D341Med (cell line): Measurements from ENCODE around the gene DMRTC1.
"Not testable (repeated sequence)": the region's sequence is repeated elsewhere in the genome, so short reads cannot be mapped to it uniquely, and the experiment has no call there.

Experiments
- DNase-seq: peaks from one replicate; pipeline ENCODE4 v3.0.0; 2012; ENCODE audit warnings: low spot score

Gene DMRTC1

GRCh38 chrX:72943819-72944169 is at the start of gene DMRTC1:
Gene DMRTC1, minus strand, starts transcription at chrX:72943837. Its CDS starts 68,143 bp downstream, at chrX:72875694.
- DNase-seq, result not testable (repeated sequence)

DNA sequence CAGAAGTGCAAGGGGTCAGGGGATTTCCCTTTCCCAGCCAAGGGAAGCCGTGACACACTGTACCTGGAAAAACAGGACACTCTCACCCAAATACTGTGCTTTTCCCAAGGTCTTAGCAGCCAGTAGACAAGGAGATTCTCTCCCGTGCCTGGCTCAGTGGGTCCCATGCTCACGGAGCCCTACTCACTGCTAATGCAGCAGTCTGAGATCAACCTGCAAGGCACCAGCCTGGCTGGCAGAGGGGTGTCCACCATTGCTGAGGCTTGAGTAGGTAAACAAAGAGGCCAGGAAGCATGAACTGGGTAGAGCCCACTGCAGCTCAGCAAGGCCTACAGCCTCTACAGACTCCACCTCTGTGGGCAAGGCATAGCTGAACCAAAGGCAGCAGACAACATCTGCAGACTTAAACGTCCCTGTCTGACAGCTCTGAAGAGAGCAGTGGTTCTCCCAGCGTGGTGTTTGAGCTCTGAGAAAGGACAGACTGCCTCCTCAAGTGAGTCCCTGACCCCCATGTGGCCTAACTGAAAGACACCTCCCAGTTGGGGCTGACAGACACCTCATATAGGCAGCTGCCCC is 37.3 kb upstream of the DMRTC1 start:
- not testable (repeated sequence) for DNase-seq

DNA sequence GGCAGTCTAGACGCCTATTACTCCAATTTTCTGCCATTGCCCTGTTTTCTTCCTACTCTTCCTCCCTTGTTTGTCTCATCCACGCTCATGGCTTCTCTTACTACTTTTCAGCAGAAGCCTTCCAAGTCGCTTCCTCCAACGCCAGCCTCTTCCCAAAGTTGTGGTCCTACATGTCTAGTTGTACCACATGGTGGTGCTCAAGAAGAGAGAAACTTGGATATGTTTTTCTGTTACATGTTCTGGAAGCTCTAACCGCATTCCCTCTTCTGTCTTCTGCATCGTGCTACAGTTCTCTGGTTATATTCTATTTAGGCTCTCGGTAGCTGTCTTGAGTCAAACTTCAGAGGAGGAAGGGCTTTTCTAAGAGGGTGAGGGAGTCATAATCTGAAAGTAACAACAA is 31.2 kb upstream of the DMRTC1 start:
- not testable (repeated sequence) for DNase-seq

DNA sequence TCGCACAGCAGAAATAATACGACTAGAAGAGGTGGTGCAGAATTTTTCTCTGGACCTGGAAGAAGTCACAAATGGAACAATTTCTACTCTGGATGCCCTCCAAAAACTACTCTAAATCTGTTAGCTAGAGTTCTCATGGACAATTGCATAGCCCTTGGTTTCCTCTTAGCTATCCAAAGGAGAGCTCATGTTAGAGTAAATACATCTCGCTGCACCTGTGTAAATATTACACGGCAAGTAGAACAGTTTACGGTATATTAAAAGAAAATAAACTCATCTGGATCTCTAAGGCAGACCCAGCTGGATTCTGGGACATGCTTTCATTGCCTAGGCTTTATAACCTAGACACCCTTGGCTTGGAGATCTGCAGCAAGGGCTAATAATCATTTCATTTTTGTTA is 28.2 kb upstream of the DMRTC1 start:
- DNase-seq, result not testable (repeated sequence)

DNA sequence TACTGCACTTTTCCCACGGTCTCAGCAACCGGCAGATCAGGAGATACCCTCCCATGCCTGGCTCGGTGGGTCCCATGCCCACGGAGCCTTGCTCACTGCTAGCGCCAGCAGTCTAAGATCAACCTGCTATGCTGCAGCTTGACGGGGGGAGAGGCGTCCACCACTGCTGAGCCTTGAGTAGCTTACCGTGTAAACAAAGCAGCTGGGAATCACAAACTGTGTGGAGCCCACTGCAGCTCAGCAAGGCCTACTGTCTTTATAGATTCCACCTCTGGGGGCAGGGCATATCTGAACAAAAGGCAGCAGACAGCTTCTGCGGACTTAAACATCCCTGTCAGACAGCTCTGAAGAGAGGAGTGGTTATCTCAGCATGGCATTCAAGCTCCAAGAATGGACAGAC is 16.3 kb upstream of the DMRTC1 start:
- not testable (repeated sequence) for DNase-seq

DNA sequence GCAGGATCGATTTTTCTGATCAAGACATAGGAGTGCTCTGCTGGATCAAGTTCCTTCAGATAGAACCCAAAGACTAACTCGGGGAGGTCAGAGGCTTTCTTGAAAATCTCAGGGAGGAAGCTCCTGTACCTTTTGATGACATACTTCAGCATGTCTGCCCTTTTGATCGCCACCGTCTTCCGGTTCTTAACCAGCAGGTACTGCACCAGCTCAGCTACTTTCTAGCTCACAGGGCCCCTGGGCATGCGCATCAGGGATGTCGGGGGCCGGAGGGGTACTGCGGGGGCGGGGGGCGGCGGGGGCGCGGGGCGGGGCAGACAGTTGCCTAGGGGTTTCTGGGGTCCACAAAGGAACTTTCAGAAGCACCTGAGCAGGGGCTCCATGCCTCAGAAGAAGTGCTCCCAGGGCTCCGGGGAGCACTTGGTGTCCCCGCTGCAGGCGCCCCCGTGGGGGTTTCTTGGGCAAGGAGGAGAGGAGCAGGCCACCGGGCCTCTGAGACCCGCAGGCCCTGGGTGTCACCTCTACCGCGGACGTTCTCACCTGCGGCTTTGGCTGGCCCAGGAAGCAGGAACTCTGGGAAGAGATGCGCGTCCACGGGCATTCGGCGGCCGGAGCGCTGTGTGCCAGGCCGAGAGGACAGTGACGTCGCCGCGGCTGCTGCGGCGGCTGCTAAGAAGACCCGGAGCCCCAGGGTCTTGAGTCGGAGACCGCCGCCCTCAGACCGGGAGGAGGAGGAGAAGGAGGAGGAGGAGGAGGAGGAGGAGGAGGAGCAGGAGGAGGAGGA is 410 bp downstream of the DMRTC1 start:
- not testable (repeated sequence) for DNase-seq

DNA sequence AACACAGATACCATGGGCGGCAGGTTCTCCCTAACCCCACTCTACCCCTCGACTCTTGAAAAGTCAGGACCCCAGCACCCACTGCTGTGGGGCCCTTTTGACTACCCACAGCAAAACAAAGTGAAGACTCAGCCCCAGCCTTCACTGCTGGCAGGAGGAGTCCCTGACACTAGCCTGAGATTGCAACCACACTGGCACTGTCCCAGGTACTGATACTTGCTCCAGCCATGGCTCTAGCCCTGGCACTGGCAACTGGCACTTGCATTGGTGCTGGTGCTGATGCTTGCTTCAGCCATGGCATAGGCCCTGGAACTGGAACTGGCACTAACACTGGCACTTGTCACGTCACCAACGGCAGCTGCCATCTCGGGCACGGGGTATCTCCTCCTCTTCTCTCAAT is 1.4 kb downstream of the DMRTC1 start:
- not testable (repeated sequence) for DNase-seq

DNA sequence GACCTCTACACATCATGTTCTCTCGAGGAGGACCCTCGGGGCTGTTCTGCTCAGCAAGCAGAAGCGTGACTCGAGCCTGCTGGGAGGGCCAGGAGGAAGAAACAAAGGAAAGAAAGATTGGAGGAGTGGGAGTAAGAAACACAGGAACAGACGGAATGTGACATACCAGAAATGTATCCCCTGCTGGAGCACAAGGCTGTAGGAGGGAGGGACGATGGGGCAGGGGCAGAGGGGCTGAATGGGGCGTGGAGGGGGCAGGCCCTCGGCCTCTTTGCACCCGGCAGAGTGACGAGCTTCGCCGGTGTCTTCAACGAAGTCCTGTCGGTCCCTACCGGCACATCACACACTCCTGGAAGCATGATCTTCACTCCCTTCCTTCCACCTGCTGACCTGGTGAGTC is 5.7 kb downstream of the DMRTC1 start, which contains the start of gene FAM236A:
Gene FAM236A (plus strand): TSS at position 301 of the 400 bp plus-strand sequence. CDS start 57 bp downstream, at position 358.
- not testable (repeated sequence) for DNase-seq

DNA sequence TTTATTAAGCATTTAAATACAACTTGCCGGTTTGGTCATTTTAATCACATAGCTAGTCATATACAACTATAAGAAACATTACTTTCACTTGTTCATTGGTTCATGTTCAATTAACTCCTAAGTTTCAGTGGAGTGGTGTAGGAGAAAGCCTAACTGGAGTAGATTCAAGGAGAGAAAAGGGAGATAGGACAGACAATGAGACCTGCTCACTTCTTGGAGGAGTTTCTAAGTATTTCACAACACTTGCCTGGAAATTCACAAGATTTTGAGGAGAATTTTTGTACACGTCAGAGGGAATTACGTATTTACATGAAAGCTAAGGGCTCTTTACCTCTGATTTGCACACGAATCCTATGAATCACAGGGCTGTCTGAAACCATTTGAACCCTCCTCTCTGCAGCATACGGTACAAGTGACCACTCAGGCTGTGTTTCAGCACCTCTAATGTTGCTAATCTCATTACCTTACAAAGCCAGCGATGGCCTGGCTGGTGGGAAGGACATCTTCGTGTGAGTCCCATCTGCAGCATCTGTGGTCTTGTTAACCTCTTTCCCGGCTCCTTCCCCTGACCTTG is 6.7 kb downstream of the DMRTC1 start:
- not testable (repeated sequence) for DNase-seq

DNA sequence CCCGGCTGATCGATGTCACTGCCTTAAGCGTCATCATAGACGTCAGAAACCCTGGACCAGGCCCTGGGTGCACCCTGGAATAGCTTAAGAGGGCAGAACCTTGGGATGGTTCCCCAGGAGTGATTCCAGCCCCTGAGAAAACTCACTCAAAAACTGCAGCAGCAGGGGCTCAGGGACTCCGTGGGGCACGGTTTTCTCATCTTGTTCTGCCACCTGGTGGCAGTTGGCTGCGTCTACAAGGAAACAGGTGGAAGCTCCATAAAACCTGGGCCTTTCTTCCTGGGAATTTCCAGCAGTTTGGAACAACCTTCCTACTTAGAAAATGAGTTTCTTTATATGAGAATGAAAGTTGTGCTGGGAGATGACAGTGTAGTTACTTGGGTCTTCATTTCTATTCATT is 7.2 kb downstream of the DMRTC1 start:
- DNase-seq, result not testable (repeated sequence)

DNA sequence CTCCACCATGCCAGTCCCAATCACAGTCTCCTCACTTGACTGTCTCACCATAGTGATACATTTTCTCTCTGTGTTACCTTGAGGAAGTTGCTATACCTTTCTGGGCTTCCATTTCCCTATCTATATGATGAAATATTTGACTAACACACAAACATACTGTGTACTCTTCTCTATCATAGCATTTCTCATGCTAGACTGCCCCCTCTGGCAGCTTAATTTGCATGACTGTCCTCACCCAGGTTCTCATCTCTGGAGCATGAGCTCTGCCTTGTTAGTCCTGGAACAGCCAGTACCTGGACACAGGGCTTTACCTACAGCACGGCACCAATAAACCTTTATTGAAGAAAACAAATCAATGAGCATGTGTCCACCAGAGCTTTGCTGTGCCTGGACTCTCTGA is 11.4 kb downstream of the DMRTC1 start:
- not testable (repeated sequence) for DNase-seq

- DNase-seq, result not testable (repeated sequence)
Measured at GRCh38 chrX:72916096-72916495, 27.5 kb downstream of the DMRTC1 start.

- not testable (repeated sequence) for DNase-seq
Measured at GRCh38 chrX:72912315-72912714, 31.3 kb downstream of the DMRTC1 start, which contains the start of gene FAM236C. Gene FAM236C, plus strand, starts transcription at chrX:72912615. Its CDS starts 100 bp downstream, at chrX:72912715.

GRCh38 chrX:72889740-72890139 is 53.9 kb downstream of the DMRTC1 start:
- not testable (repeated sequence) for DNase-seq

- DNase-seq, result not testable (repeated sequence)
Measured at GRCh38 chrX:72882898-72883297, 60.7 kb downstream of the DMRTC1 start.

- DNase-seq, result not testable (repeated sequence)
Measured at GRCh38 chrX:72837532-72837931, 106.1 kb downstream of the DMRTC1 start.

GRCh38 chrX:72830701-72831100 is 112.9 kb downstream of the DMRTC1 start:
- DNase-seq, result not testable (repeated sequence)
